ENCODE measurements around the gene SLC24A3.

The SLC24A3 gene

DNA sequence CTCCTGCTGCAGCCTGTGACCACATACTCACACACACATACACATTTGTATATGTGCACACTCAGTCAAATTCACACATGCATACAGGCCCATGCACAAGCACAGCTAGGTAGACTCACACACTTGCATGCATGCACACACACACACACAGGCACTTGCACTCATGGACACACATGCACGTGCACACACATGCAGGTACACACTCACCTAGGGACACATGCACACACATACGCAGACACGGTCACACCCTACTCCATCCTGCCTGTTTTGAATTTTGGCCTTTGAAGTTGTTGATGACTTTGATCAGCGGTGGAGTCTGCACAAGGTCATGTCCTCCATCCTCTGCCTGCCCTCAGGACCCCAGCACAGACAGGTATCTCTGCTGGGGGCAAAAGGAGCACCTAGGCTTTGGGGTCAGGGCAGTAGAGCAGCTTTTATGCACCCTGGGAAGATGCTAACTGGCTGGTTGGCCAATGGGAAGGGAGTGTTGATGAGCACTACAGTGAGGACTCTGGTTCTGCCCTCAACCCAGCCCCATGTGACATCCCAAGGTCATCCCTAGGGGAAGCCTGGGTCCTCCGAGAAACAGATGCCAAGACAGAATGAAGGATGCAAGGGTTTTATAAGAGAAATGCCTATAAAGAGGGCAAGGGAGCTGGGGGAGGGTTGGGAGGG is 218.3 kb downstream of the SLC24A3 start:
- Mint-ChIP-seq H3K27ac (peak overlapping the region; percentile 27 to 78 (median 77)), H3K4me3 (no peak overlapping the region), H3K9me3 (no peaks in the 10 kb centered on the region), H3K27me3 (ENCODE audit: low read depth) (peaks cover 19% of the 10 kb centered on the region), H3K36me3 (ENCODE audit: low read depth) (no peaks in the 10 kb centered on the region), H3K4me1 (peaks cover 75% of the 10 kb centered on the region)
- TF ChIP-seq CTCF (IDR thresholded peaks at IDR 0.05; ENCODE audit: unreplicated experiment in 3 of 3), result no peak

- no peak overlapping the region for H3K4me3 Mint-ChIP-seq
- no peaks in the 10 kb centered on the region for H3K36me3 Mint-ChIP-seq (ENCODE audit: low read depth)
- TF ChIP-seq CTCF (IDR thresholded peaks at IDR 0.05; ENCODE audit: unreplicated experiment in 3 of 3), result no peak
- H3K4me1 Mint-ChIP-seq, result peaks cover 78% of the 10 kb centered on the region
- peaks cover 19% of the 10 kb centered on the region for H3K27me3 Mint-ChIP-seq (ENCODE audit: low read depth)
- H3K9me3 Mint-ChIP-seq, result no peaks in the 10 kb centered on the region
- H3K27ac Mint-ChIP-seq, result no peak overlapping the region
These were observed 218.9 kb downstream of the SLC24A3 start for GRCh38 chr20:19431316-19431700.

DNA sequence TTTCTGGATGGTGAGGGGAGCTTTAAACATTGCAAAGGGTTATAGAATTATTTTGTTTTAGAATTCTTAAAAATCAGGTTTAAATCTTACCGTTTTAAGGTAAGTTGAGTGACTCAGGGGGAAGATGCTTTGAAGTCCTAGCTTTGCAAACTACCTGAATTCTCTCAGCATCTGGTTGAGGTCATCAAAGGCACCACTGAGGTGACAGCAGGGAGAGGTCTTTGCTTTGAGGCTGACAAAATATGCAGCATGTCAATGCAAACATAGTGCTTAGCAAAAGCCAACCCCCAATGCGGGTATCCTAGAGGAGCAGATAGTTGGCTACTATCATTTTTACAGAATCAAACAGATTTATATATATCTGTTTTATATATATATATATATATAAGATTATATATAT is 219.5 kb downstream of the SLC24A3 start:
- H3K27me3 Mint-ChIP-seq (ENCODE audit: low read depth), result peaks cover 14% of the 10 kb centered on the region
- H3K4me3 Mint-ChIP-seq, result no peak overlapping the region
- H3K36me3 Mint-ChIP-seq (ENCODE audit: low read depth), result no peaks in the 10 kb centered on the region
- no peak overlapping the region for H3K27ac Mint-ChIP-seq
- H3K4me1 Mint-ChIP-seq, result peaks cover 77% of the 10 kb centered on the region
- TF ChIP-seq CTCF (IDR thresholded peaks at IDR 0.05; ENCODE audit: unreplicated experiment in 3 of 3), result no peak
- H3K9me3 Mint-ChIP-seq, result no peaks in the 10 kb centered on the region

DNA sequence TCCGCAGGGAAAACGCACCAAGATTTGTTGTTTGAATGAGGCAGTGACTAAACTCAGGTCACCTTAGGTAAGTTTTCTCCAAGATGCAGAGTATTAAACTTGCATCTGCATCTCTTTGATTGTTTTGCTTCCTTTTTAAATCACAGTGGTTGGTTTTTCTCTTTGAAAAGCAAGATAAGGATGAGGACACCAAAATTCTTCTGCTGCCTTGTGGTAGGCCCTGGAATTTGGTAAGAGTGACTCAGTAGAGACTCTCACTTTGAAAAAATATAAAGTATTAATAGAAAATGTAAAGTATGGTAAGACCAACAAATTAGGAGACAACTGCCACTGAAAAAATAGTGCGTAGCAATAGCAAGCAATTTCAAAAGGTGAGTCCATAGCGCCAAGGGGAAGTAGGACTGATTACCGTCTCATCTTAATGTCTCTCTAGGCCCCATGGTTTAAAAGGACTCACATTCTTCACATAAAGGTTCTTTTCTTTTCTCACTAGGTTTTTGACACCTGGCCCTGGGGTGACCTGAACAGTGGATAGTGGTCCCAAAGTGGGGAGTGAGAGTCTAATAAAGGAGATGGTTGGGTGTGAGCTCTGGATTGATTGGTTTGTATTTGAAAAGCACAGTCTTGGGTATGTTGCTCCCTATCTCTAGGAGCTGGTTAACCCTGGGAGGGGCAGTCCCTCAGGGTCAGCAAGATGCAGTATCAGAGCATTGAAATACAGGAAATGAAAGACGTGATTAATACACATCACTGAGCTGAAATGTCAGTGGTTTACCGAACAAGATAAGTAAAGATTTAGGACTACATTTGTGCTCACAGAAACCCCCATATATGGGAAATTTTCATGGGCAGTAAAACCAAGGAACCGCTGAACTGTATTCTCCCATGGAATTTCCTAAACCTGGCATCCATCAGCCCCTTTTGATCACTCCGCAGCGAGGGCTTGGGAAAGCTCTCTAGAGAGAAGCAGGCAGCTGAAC is 221.2 kb downstream of the SLC24A3 start:
- Mint-ChIP-seq H3K4me3 (peak overlapping the region in 1 of 3 experiments; percentile 3), H3K4me1 (peaks cover 61% of the 10 kb centered on the region)

DNA sequence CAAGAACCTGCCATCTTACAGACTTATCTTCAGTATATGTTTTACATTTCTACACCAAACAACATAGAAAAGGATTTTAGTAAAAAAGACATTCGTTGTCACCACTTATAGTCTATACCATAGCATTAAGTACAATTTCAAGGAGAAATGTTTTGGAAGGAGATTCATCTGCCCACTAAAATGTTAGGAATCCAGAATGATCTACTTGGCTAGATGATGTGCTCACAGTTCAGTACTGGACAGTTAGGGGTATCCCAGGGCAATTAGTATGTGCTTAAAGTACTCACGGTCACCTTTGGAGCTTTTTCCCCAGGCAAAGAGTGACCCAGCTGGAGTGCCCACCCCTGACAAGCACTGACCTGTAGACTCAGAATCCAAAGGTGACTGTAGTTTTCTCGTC is 222.9 kb downstream of the SLC24A3 start:
- H3K27ac Mint-ChIP-seq, result peak overlapping the region in 1 of 3 experiments; percentile 21
- no peaks in the 10 kb centered on the region for H3K36me3 Mint-ChIP-seq (ENCODE audit: low read depth)
- peak overlapping the region in 1 of 3 experiments; percentile 15 for H3K4me3 Mint-ChIP-seq
- no peak for TF ChIP-seq CTCF (IDR thresholded peaks at IDR 0.05; ENCODE audit: unreplicated experiment in 3 of 3)
- H3K27me3 Mint-ChIP-seq (ENCODE audit: low read depth), result peaks cover 11% of the 10 kb centered on the region
- no peaks in the 10 kb centered on the region for H3K9me3 Mint-ChIP-seq
- peaks cover 55% of the 10 kb centered on the region for H3K4me1 Mint-ChIP-seq

More for the DNA sequence above, 221.2 kb downstream of the SLC24A3 start:
- H3K9me3 Mint-ChIP-seq, result no peaks in the 10 kb centered on the region
- H3K27ac Mint-ChIP-seq, result peak overlapping the region in 2 of 3 experiments; percentile 65 to 76
- TF ChIP-seq CTCF (IDR thresholded peaks at IDR 0.05; ENCODE audit: unreplicated experiment in 3 of 3), result no peak
- peaks cover 8% of the 10 kb centered on the region for H3K27me3 Mint-ChIP-seq (ENCODE audit: low read depth)
- no peaks in the 10 kb centered on the region for H3K36me3 Mint-ChIP-seq (ENCODE audit: low read depth)

All from nephron (organoid).